ENCODE measurements around the gene GOLGA6C. TPM values are rescaled to one million over a fixed set of nuclear protein-coding genes. Genes with fewer than 3 reads are reported as not detected.
"Not testable (repeated sequence)": the region's sequence is repeated elsewhere in the genome, so short reads cannot be mapped to it uniquely, and the experiment has no call there.

Gene GOLGA6C, protein sequence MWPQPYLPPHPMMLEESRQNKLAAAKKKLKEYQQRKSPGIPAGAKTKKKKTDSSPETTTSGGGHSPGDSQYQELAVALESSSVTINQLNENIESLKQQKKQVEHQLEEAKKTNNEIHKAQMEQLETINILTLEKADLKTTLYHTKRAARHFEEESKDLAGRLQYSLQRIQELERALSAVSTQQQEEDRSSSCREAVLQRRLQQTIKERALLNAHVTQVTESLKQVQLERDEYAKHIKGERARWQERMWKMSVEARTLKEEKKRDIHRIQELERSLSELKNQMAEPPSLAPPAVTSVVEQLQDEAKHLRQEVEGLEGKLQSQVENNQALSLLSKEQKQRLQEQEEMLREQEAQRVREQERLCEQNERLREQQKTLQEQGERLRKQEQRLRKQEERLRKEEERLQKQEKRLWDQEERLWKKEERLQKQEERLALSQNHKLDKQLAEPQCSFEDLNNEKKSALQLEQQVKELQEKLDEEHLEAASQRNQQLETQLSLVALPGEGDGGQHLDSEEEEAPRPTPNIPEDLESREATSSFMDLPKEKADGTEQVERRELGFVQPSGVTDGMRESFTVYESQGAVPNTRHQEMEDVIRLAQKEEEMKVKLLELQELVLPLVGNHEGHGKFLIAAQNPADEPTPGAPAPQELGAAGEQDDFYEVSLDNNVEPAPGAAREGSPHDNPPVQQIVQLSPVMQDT
- total RNA-seq (under 1 TPM in 1 of 2 donors, not detected in 1; 0.08 TPM), polyA plus RNA-seq (not detected)

DNA sequence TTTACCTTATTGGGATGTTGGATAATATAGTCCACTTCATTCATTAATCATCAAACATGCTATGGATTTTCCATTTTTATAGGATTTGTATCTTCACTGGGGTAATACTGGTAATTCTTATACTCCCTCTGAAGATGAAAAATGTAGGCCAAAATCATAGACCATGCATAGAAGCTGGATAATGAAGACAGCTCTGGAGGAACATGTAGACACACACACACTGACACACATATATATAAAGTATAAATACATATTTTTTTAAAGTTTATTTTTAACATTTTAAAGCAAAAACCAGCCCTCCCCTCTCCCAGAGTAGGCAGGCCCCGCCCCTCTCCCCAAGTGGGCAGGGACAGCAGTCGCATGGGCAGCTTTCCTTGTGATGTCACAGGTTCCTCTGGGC, at the start of gene GOLGA6C:
Gene GOLGA6C, plus strand, starts transcription at position 301 of the 400 bp plus-strand sequence. CDS start 265 bp downstream, outside the sequence.
- H3K27me3 ChIP-seq (ENCODE audit: control insufficient read depth in 4 of 4, insufficient read depth in 4 of 4, low read length in 3 of 4); H3K4me1 ChIP-seq (ENCODE audit: control insufficient read depth in 4 of 4, insufficient read depth in 4 of 4, low read length in 3 of 4); H3K36me3 ChIP-seq (ENCODE audit: control insufficient read depth in 4 of 4, insufficient read depth in 3 of 4, low read depth in 1 of 4, low read length in 3 of 4); H3K9ac ChIP-seq (ENCODE audit: low read depth in 1 of 2, low read length in 2 of 2); H3K4me3 ChIP-seq (ENCODE audit: low read depth in 1 of 3, low read length in 3 of 3); H3K9me3 ChIP-seq (ENCODE audit: control insufficient read depth in 4 of 4, low read length in 3 of 4); DNase-seq (ENCODE audit: low spot score); H3K27ac ChIP-seq (ENCODE audit: low read depth in 1 of 2, low read length in 2 of 2): not testable (repeated sequence)
- WGBS = no CpG with 5 or more reads among the region's 2 CpGs

DNA sequence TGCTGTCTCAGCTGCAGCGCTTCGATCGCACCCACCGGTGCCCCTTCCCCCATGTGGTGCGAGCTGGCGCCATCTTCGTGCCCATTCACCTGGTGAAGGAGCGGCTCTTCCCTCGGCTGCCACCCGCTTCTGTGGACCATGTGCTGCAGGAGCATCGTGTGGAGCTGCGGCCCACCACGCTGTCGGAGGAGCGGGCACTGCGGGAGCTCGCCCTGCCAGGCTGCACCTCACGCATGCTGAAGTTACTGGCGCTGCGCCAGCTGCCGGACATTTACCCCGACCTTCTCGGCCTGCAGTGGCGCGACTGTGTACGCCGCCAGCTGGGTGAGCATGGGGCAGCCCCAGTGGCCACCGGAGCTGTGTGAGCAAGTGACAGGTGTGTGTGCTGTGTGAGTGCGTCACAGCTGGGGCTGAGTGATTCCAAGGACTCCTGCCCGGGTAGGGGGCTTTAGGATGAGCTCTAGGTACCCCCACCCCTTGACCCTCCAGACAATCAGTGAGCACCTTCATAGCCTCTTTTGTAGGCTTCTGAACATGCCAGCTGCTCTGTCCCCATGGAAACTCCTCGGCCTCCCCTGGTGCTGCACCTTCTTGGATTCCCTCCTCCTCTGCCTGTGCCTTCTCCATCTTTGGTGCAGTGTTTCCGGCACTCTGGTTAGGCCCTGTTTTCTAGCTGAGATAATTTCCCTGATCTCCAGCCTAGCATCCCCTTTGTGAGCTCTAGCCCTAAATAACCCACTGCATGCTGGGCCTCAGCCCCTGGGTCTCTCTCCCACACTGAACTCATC, 49.4 kb upstream of the GOLGA6C start:
- no peak overlapping the region for H3K4me3 ChIP-seq (ENCODE audit: low read depth in 1 of 3, low read length in 3 of 3)
- TF ChIP-seq FOXA1 (IDR thresholded peaks at IDR 0.05) = no peak
- TF ChIP-seq HNF4A (conservative IDR thresholded peaks at IDR 0.05) = no peak
- TF ChIP-seq EGR1 (IDR thresholded peaks at IDR 0.05; ENCODE audit: low read depth in 2 of 2) = no peak
- TF ChIP-seq SP1 (IDR thresholded peaks at IDR 0.05) = no peak
- no peak for TF ChIP-seq JUND (IDR thresholded peaks at IDR 0.05)
- no peak for TF ChIP-seq RAD21 (IDR thresholded peaks at IDR 0.05)
- no peak for TF ChIP-seq YY1 (IDR thresholded peaks at IDR 0.05)
- TF ChIP-seq, protein P1, sequence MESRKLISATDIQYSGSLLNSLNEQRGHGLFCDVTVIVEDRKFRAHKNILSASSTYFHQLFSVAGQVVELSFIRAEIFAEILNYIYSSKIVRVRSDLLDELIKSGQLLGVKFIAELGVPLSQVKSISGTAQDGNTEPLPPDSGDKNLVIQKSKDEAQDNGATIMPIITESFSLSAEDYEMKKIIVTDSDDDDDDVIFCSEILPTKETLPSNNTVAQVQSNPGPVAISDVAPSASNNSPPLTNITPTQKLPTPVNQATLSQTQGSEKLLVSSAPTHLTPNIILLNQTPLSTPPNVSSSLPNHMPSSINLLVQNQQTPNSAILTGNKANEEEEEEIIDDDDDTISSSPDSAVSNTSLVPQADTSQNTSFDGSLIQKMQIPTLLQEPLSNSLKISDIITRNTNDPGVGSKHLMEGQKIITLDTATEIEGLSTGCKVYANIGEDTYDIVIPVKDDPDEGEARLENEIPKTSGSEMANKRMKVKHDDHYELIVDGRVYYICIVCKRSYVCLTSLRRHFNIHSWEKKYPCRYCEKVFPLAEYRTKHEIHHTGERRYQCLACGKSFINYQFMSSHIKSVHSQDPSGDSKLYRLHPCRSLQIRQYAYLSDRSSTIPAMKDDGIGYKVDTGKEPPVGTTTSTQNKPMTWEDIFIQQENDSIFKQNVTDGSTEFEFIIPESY (IDR thresholded peaks at IDR 0.05) = no peak
- DNase-seq (ENCODE audit: low spot score) = no peak
- H3K4me1 ChIP-seq (ENCODE audit: control insufficient read depth in 4 of 4, insufficient read depth in 4 of 4, low read length in 3 of 4) = peaks cover 1 to 36% (median 18%) of the 10 kb centered on the region in 4 donors
- H3K9ac ChIP-seq (ENCODE audit: low read depth in 1 of 2, low read length in 2 of 2) = no peak overlapping the region
- H3K27me3 ChIP-seq (ENCODE audit: control insufficient read depth in 4 of 4, insufficient read depth in 4 of 4, low read length in 3 of 4) = no peaks in the 10 kb centered on the region
- WGBS = 84% methylated on average over 32 of the region's 32 CpGs
- H3K36me3 ChIP-seq (ENCODE audit: control insufficient read depth in 4 of 4, insufficient read depth in 3 of 4, low read depth in 1 of 4, low read length in 3 of 4) = peaks cover 2 to 46% (median 13%) of the 10 kb centered on the region in 4 donors
- no peak overlapping the region for H3K27ac ChIP-seq (ENCODE audit: low read depth in 1 of 2, low read length in 2 of 2)
- H3K9me3 ChIP-seq (ENCODE audit: control insufficient read depth in 4 of 4, low read length in 3 of 4) = no peaks in the 10 kb centered on the region

DNA sequence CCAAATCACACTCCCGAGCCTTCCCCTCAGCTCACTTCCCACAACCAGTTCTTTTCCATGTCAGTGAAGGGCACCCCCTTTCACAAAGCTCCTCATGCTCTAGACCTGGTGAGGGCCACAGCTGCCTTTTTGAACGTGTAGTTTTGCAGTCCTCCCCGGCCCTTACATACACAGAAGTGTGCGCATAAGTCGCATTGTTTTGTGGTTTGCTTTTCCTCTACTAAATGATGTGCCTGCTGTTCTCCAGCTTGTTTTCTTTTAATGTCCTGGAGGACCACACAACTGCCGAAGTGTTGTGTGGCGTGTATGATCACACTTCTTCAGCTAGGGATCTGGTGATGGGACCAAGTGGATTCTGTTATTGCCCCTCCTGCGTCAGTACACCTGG, 48.9 kb upstream of the GOLGA6C start:
- WGBS = 86% methylated on average over 8 of the region's 8 CpGs
- Histone ChIP-seq H3K27me3 (ENCODE audit: control insufficient read depth in 4 of 4, insufficient read depth in 4 of 4, low read length in 3 of 4) (no peaks in the 10 kb centered on the region), H3K27ac (ENCODE audit: low read depth in 1 of 2, low read length in 2 of 2) (no peak overlapping the region), H3K4me3 (ENCODE audit: low read depth in 1 of 3, low read length in 3 of 3) (no peak overlapping the region), H3K36me3 (ENCODE audit: control insufficient read depth in 4 of 4, insufficient read depth in 3 of 4, low read depth in 1 of 4, low read length in 3 of 4) (peaks cover 2 to 46% (median 13%) of the 10 kb centered on the region in 4 donors), H3K9me3 (ENCODE audit: control insufficient read depth in 4 of 4, low read length in 3 of 4) (no peaks in the 10 kb centered on the region), H3K9ac (ENCODE audit: low read depth in 1 of 2, low read length in 2 of 2) (no peak overlapping the region), H3K4me1 (ENCODE audit: control insufficient read depth in 4 of 4, insufficient read depth in 4 of 4, low read length in 3 of 4) (peaks cover 1 to 30% (median 18%) of the 10 kb centered on the region in 4 donors)
- DNase-seq (ENCODE audit: low spot score) = no peak
- TF ChIP-seq NR2F2 (IDR thresholded peaks at IDR 0.05) (no peak), TAF1 (conservative IDR thresholded peaks at IDR 0.05) (no peak), HNF4A (conservative IDR thresholded peaks at IDR 0.05) (no peak)
- TF ChIP-seq, protein P2, sequence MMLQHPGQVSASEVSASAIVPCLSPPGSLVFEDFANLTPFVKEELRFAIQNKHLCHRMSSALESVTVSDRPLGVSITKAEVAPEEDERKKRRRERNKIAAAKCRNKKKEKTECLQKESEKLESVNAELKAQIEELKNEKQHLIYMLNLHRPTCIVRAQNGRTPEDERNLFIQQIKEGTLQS (IDR thresholded peaks at IDR 0.05) = no peak
- TF ChIP-seq, protein P1 (IDR thresholded peaks at IDR 0.05) = no peak

All from liver (tissue), 9 donors.